KBM-7 (cell line): ENCODE data around the gene FAHD2B.
"Not testable (repeated sequence)": the region's sequence is repeated elsewhere in the genome, so short reads cannot be mapped to it uniquely, and the experiment has no call there.

Experiments used
- DNase-seq: peaks from one replicate; pipeline ENCODE4 v3.0.0-alpha.2; 2015
- in situ Hi-C: fragments of 300-500 bp; cut with MboI; formaldehyde crosslinking; loops from 2 replicates; pipeline ENCODE4 v1.14.3; 2020; ENCODE audit warnings: low sequenced_read_pairs, low pct_unique_long_range_greater_than_20kb, mixed read lengths

FAHD2B gene, protein sequence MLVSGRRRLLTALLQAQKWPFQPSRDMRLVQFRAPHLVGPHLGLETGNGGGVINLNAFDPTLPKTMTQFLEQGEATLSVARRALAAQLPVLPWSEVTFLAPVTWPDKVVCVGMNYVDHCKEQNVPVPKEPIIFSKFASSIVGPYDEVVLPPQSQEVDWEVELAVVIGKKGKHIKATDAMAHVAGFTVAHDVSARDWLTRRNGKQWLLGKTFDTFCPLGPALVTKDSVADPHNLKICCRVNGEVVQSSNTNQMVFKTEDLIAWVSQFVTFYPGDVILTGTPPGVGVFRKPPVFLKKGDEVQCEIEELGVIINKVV

DNA sequence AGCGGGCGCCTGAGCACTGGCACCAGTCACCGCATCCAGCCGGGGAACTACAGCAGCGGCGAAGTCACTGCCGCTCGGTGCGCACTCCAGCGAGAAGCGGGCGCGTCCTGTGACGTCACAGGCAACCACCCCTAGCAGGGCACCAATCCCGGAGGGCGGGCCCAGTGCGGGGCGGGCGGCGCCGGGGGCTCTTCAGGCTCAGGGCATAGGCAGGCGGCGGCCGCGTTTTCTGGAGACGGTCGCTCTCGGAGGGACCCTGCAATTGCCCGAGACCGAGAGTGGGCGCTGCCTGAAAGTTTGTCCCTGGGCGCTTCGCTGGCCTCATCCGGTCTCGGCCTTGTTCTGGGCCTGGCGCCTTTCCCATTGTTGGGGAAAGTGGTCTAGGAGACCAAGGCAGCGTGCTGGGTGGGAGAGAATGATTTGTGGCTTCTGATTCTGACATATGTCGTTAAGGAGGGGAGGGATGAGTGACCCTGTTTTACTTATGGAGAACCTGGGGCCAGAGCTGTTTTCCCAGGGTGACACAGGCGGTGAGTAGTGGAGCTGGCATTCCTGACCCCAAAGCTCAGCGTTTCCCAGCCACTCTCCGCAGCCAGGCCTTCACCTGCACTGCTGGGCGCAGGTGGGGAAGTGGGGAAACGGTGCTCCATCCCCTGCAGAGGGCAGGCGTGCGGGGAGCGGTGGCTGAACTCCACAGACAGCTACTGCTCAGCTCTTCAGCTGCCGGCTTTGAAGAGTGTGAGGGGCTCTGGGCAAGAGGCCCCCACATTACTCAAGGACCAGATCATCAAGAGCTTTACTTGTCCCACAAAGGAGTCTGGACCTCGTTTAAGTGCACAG lies at the start of gene FAHD2B:
Gene FAHD2B, minus strand, starts transcription at position 111 of the 840 bp plus-strand sequence. CDS start 3,176 bp downstream, outside the sequence.
- in situ Hi-C loops, result not testable (repeated sequence)
- DNase-seq, result peak; percentile 74

DNA sequence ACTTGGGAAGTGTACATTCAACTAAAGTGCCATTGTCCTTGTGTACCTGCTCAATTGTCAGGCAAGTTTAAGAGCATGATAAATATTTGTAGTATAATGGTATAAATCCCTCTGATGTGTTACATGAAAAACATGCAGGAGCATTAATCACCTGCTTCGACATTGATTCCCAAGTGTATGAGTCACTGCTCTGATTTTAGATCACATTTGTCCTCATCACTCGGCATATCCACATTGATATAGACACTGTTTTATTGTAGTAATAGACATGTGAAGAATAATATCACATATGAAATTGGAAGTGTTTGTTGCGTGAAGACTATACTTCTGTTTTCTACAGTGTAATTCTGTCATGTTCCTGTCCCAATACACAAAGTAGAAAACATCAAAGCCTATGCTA lies 49.3 kb upstream of the FAHD2B start:
- DNase-seq, in situ Hi-C loops: not testable (repeated sequence)

DNA sequence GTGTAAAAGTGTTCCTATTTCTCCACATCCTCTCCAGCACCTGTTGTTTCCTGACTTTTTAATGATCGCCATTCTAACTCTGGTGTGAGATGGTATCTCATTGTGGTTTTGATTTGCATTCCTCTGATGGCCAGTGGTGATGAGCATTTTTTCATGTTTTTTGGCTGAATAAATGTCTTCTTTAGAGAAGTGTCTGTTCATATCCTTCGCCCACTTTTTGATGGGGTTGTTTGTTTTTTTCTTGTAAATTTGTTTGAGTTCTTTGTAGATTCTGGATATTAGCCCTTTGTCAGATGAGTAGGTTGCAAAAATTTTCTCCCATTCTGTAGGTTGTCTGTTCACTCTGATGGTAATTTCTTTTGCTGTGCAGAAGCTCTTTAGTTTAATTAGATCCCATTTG lies 34.4 kb upstream of the FAHD2B start:
- in situ Hi-C loops, DNase-seq: not testable (repeated sequence)

DNA sequence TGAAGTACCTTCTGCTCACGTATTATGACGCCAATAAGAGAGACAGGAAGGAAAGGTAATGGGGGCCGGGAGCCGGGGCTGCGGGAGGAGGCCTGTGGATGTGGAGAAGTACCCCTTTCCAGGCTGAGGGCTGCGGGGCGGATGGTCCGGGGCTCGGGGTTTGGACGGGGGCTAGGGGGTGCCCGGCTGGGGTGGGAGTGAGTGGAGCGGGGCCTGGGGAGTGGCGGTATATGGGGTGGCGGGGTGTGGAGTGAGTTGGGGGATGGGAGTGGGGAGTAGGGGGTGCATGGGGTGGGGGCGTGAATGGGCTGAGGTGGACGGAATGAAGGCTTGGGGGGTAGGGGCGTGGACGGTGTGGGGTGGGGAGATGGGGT lies 19.2 kb upstream of the FAHD2B start:
- DNase-seq, in situ Hi-C loops: not testable (repeated sequence)

DNA sequence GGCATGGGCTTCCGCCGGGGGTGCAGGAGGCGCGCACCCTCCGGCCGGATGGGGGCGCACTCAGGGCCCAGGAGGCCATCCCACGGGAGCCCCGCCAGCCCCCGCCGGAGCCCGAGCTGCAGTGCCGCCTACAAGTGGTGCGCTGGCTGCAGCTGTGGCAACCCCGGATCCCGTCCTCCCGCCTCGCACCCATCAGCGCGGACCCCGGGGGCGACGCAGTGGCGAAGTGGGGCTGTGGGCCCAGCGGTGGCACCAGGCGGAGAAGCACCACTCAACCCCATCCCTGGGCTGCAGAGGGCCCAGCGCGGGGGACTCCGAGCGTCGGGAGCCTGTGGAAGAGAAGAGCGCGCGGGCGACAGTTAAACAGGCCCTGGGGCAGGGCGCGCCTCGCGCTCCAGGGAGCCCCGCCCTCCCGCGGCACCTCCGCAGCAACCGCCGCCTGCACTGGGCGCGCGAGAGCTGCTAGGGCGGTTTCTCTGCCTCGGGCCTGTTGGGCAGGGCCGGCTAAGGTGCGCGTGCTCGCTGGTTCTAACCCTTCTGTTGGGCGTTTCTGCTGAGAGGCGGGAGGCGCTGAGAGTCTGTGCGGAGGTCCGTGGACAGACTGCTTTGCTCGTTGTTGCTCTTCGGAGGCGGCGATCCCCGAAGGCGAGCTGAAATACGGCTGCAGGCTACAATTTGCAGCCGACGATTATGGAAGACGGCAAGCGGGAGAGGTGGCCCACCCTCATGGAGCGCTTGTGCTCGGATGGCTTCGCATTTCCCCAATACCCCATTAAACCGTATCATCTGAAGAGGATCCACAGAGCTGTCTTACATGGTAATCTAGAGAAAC lies 18.6 kb upstream of the FAHD2B start, which contains the start of gene ANKRD36:
Gene ANKRD36, plus strand, starts transcription at position 104 of the 832 bp plus-strand sequence. Its CDS starts 587 bp downstream, at position 691.
- in situ Hi-C loops, result not testable (repeated sequence)

DNA sequence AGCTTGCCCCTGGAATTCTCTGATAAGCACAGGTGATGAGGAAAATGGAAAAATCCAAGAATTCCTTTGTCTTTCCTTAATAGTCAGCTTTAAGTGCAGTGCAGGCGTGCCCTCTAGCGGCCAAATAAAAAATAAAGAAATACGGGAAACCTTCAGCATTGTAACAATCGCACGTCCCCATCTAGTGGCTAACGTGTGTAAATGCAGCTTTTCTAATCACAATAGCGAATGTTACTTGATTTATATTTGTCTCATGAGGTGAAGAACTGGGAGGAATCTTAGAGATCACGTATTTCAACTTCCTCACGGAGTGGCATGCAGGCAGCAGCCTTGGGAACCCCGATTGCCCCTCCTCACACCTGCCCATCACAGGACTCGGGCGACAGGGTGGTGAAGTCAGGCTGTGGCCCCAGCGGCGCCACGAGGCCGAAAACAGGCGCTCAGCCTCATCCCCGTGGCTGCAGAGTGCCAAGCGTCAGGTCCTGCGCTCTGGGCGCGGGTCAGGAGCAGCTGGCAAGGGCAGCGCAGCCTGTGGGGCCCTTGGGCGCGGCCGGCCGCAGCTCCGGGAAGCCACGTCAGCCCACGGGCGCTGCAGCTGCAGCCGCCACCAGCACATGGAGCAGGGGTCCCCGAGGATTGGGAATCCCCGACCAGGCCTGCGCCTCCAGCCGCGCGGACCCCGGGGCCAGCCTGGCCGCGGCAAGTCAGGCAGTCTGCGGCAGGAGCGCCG lies 17.8 kb upstream of the FAHD2B start:
- in situ Hi-C loops, result not testable (repeated sequence)
- peak; percentile 71 for DNase-seq

More for the DNA sequence above, 18.6 kb upstream of the FAHD2B start, which contains the start of gene ANKRD36:
- peak; percentile 90 for DNase-seq

DNA sequence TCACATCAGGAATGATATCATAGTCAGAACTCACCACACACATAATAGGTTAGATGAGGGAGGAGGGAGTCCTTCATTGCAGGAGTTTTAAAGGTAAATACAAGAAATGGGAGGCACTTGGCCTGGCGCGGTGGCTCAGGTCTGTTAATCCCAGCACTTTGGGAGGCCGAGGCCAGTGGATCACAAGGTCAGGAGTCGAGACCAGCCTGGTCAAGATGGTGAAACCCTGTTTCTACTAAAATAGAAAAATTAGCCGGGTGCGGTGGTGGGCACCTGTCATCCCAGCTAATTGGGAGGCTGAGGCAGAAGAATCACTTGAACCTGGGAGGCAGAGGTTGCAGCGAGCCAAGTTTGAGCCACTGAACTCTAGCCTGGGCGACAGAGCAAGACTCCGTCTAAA lies 16.6 kb upstream of the FAHD2B start:
- in situ Hi-C loops, DNase-seq: not testable (repeated sequence)

DNA sequence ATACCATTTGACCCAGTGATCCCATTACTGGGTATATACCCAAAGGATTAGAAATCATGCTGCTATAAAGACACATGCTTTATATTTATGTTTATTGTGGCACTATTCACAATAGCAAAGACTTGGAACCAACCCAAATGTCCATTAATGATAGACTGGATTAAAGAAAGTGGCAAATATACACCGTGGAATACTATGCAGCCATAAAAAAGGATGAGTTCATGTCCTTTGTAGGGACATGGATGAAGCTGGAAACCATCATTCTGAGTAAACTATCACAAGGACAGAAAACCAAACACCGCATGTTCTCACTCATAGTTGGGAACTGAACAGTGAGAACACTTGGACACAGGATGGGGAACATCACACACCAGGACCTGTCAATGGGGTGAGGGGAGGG lies 12.2 kb upstream of the FAHD2B start:
- in situ Hi-C loops, DNase-seq: not testable (repeated sequence)

DNA sequence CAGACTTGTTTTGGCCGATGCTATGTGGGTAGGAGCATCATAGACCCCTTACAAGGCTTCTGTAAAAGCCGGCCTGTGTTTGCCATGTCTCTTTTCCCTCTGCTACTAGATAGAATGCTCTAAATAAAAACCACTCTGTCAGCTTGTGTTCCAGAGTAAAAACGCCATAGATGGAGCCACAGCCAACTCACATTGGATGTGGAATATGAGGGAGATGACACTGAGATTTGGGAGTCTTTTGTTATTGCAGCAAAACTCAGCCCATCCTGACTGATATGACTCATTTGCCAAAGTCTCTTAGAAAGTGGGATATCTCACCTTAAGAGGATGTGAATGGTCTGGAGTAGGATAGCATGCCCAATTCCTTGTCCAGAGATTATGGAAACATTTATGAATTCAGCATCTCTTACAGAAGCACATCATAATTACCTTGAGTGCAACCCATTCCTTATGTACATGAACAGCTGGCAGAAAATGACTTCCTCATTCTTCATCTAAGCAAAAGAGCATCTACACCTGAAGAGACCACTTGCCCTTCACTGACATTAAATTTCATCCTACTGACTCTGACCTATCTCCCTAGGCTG lies 4.2 kb upstream of the FAHD2B start:
- in situ Hi-C loops, DNase-seq: not testable (repeated sequence)

DNA sequence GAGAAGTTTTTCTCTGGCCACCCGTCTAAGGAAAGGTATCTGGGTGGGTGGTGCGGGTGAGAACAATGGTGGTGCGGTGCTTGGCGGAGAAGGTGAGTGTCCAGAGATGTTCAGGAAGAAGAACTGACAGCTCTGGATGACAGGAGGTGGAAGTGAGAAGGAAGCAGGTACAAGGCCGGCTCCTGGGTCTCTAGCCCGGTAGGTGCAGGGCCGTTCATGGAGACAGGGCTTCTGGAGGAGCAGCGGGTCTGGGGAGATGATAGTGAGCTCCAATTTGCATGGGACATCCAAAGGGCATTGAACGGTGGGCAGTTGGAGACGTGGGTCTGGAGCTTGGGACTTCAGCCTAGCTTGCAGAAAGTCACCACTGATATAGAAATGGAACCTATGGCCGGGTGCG lies 979 bp upstream of the FAHD2B start:
- no peak for DNase-seq
- in situ Hi-C loops, result no loop called here

DNA sequence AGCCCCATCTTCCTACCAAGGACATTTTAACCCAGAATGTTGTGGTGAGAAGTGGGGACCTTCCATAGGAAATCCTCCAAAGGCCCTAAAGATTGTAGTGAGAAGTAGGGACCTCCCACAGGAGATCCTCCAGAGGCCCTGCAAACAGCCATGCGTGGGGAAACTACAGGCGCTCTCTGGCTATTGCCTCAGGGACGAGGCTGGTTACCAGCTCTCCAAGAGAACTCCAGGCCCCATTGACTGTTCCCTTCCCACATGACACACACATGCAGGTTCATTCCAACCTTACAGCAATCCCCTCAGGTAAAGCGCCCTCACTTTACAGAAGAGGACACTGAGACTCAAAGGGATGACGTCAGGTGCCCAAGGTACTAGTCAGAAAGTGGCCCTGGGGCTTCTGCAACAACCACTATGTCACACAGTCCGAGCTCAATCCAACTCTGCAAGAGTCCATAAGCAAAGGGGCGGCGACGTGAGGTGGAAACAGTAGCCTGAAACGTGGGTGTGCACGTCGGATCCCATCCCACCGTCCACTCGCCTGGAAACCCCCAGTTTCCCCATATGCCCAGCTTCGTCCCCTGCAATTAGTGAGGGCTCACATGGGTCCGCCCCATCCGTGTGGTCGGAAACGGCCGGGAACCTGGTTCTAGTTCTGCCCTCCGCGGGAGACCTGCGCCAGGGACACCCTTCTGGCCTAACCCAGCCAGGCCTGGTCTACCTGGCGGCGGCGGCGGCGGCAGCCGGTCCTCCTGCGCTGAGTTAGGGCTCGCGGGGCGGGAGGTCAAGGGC lies 505 bp downstream of the FAHD2B start:
- DNase-seq, in situ Hi-C loops: not testable (repeated sequence)

DNA sequence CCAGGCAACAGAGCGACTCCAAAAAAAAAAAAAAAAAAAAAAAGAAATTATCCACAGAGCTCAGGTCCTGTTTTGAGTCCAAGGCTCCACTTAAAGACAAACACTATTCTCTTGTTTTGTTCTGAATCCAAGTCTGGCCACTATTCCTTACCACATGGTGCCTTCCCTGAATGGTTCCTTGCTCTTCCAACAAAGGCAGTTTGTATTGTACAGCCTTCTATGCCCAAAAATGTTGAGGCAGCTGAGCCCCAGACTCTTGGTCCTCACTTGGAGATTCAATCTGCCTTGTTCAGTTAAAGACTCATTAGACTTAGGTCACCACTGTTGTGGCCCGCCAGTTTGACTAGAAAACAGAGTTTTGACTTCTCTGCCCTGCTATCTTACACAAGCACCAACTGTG lies 1.7 kb downstream of the FAHD2B start:
- in situ Hi-C loops, DNase-seq: not testable (repeated sequence)

DNA sequence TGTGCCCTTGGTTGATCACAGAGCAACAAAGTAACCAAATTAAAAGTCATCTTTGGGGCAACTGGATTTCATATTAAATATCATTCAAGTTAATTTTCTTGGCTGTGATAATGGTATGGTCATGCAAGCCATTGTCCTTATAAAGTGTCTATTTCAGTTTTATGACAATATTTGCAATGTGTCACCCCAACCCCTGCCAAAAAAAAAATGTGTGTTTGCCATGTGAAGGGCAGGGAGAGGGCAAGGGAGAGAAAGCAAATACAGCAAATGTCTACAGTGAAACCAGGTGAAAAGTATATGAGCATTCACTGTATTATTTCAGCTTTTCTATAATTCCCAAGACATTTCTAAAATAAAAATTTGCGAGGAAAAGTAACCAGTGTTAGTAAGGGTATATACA lies 6.0 kb downstream of the FAHD2B start:
- in situ Hi-C loops, DNase-seq: not testable (repeated sequence)

DNA sequence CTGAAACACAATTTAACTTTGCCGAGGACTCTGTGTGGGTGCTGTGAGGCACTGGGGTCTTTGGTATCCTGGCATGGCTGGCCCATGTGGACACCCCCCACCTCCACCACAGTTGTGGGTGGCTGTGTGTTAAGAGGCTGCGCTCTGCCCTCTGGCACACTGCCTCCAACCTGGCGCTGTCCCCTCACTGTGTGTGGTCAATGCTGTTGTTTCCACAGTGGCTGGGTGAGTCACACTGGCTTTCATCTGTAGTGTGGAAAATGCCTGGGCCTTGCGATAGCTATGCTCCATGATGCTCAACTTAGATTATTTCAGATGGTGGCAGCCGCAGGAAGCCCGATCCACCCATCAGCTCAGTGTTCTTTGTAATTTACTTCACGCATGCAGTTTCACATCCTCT lies 9.6 kb downstream of the FAHD2B start:
- DNase-seq, in situ Hi-C loops: not testable (repeated sequence)

DNA sequence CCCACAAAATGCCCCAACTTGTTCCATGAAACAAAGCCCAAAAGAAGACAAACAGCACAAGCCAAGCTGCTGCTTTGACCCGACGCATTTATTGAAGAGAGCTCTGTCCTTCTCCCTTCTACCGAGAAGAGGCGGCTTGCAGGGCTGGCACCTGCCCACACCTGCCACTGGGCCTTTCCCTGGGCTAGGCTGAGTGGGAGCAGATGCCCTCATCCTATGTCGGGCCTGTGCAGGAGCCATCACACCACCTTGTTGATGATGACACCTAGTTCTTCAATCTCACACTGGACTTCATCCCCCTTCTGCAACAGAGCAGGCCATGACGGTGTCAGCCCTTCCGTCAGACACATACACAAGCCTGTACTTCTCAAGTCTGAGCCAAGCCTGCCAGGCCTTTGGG lies 11.2 kb downstream of the FAHD2B start:
- in situ Hi-C loops, DNase-seq: not testable (repeated sequence)

DNA sequence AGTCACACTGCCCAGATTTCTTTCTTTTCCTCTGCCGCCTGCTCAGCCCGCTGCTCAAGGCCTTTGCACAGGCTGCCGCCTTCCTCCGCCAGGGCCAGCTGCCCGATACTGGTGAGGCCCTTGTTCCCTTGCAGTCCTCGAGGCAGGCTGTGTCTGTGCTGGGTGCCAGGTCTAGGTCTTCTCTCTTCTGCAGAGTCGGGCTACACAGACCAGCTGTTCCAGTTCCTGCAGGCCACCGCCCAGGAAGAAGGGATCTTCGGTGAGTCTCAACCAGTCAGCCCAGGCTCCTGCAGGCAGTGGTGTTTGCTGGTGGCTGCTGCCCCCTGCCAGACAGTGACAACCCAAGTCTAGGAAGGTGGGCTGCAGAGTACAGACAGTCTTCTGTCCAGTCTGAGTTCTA lies 12.5 kb downstream of the FAHD2B start:
- DNase-seq, in situ Hi-C loops: not testable (repeated sequence)

DNA sequence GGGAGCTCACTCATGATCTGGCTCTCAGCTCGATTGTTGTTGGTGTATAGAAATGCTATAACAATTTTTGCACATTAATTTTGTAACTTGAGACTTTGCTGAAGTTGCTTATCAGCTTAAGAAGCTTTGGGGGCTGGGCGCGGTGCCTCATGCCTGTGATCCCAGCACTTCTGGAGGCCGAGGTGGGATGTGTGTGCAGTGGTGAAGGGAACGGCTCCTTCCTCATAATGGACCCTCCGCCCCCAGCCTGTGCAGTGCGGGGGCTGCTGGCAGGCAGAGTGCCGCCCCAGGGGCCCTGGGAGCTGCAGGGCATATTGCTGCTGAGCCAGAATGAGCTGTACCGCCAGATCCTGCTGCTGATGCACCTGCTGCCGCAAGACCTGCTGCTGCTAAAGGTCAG lies 13.8 kb downstream of the FAHD2B start:
- in situ Hi-C loops, DNase-seq: not testable (repeated sequence)
